Measurements from ENCODE around the gene BEX2.
"Not testable (repeated sequence)": the region's sequence is repeated elsewhere in the genome, so short reads cannot be mapped to it uniquely, and the experiment has no call there.

Gene BEX2

GRCh38 chrX:103310555-103311398, at the start of gene BEX2:
BEX2 (minus strand) TSS chrX:103310990; CDS start chrX:103309976, 1,014 bp downstream.
- peaks cover 3% of the 10 kb centered on the region for H3K4me1 Mint-ChIP-seq
- H3K27ac Mint-ChIP-seq: peak within 1 kb of the TSS; percentile 89
- H3K27me3 Mint-ChIP-seq: no peaks in the 10 kb centered on the region
- peaks cover 3% of the 10 kb centered on the region for H3K36me3 Mint-ChIP-seq
- ATAC-seq (ENCODE audit: low read depth) (peak; percentile 99), DNase-seq (ENCODE audit: low spot score in 2 of 2) (peak; percentile 68 to 74)
- no peaks in the 10 kb centered on the region for H3K9me3 Mint-ChIP-seq
- peak within 1 kb of the TSS; percentile 86 for H3K4me3 Mint-ChIP-seq

- no peak overlapping the region for H3K27ac Mint-ChIP-seq
- H3K36me3 Mint-ChIP-seq: no peaks in the 10 kb centered on the region
- H3K4me1 Mint-ChIP-seq: peaks cover 9% of the 10 kb centered on the region
- no peak for DNase-seq (ENCODE audit: low spot score in 2 of 2)
- H3K27me3 Mint-ChIP-seq: peaks cover 4% of the 10 kb centered on the region
- no peak overlapping the region for H3K4me3 Mint-ChIP-seq
- no peak for ATAC-seq (ENCODE audit: low read depth)
- no peaks in the 10 kb centered on the region for H3K9me3 Mint-ChIP-seq
Measured at GRCh38 chrX:103360092-103360491, 49.3 kb upstream of the BEX2 start.

DNA sequence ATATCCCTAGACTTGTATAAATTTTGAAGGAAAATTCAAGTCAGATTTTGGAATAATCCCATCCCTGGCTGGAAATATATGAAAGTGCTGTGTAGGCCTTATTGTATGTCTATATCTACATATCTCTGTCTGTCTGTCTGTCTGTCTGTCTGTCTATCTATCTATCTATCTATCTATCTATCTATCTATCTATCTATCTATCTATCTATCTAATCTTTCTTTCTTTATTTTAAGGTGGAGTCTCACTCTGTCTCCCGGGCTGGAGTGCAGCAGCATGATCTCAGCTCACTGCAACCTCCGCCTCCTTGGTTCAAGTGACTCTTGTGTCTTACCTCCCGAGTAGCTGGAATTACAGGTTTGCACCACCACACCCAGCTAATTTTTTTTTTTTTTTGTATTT, 48.8 kb upstream of the BEX2 start:
- not testable (repeated sequence) for H3K4me3 Mint-ChIP-seq; ATAC-seq (ENCODE audit: low read depth); H3K9me3 Mint-ChIP-seq; H3K27ac Mint-ChIP-seq; H3K4me1 Mint-ChIP-seq; H3K36me3 Mint-ChIP-seq; DNase-seq (ENCODE audit: low spot score in 2 of 2); H3K27me3 Mint-ChIP-seq

DNA sequence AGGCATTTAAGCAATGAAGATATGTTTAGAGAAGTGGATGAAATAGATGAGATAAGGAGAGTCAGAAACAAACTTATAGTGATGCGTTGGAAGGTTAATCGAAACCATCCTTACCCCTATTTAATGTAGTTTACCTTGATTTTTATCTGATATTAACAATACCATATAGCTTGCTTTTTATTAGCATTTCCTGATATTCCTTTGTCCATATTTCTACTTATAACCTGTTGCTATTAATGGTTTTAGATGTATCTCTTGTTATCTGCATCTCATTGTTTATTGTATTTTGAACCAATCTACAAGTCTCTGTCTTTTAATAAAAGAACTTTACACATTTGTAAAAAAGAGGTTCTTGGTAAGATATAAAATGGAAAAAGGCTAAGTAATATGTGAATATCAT, 47.1 kb upstream of the BEX2 start:
- Mint-ChIP-seq H3K27me3 (peaks cover 5% of the 10 kb centered on the region), H3K4me3 (no peak overlapping the region), H3K27ac (no peak overlapping the region), H3K4me1 (peaks cover 9% of the 10 kb centered on the region), H3K9me3 (no peaks in the 10 kb centered on the region), H3K36me3 (no peaks in the 10 kb centered on the region)
- DNase-seq (ENCODE audit: low spot score in 2 of 2) (no peak), ATAC-seq (ENCODE audit: low read depth) (no peak)

- no peaks in the 10 kb centered on the region for H3K36me3 Mint-ChIP-seq
- peaks cover 5% of the 10 kb centered on the region for H3K27me3 Mint-ChIP-seq
- H3K9me3 Mint-ChIP-seq: no peaks in the 10 kb centered on the region
- H3K27ac Mint-ChIP-seq: no peak overlapping the region
- DNase-seq (ENCODE audit: low spot score in 2 of 2): no peak
- peak overlapping the region; percentile 88 for H3K4me3 Mint-ChIP-seq
- H3K4me1 Mint-ChIP-seq: peaks cover 9% of the 10 kb centered on the region
- no peak for ATAC-seq (ENCODE audit: low read depth)
Measured at GRCh38 chrX:103356858-103357257, 46.1 kb upstream of the BEX2 start.

DNA sequence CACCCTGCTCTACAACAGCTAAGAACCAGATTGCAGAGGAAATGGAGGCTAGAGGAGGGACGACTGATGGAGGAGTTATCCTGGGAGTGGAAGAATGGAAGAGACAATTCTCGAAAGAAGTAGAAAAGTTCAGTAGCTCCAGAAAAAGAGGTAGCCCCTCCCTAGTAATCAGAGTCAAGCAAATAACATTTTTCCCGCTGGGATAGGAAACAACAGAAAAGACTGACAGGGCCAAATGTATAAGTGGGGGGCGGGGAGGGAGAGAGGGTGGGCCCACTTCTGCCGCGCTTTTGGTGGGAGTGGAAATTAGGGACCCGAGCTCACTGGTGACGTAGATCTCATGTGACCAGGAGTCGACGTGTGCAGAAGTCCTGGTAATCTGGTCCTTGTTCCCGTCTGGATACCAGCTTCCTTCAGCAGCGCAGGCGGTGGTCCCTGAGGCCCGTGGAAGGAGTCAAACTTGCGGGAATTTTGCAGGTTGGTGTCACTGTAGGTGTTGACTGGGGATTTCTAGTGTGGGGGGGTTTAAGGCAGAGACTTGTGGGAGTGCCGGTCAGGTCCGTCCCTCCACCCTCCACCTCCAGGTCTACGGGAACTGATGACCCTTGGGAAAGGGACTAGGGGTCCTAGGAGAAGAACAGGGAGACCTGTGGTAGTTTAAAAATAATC, 45.5 kb upstream of the BEX2 start, which contains the start of gene TCEAL9:
TSS of gene TCEAL9 (plus strand) at position 377 of the 669 bp plus-strand sequence. CDS start 1,179 bp downstream, outside the sequence.
- H3K9me3 Mint-ChIP-seq: no peaks in the 10 kb centered on the region
- ATAC-seq (ENCODE audit: low read depth) (no peak), DNase-seq (ENCODE audit: low spot score in 2 of 2) (no peak)
- peaks cover 5% of the 10 kb centered on the region for H3K27me3 Mint-ChIP-seq
- H3K4me3 Mint-ChIP-seq: peak within 1 kb of the TSS; percentile 88
- H3K4me1 Mint-ChIP-seq: peaks cover 9% of the 10 kb centered on the region
- no peak within 1 kb of the TSS for H3K27ac Mint-ChIP-seq
- no peaks in the 10 kb centered on the region for H3K36me3 Mint-ChIP-seq

DNA sequence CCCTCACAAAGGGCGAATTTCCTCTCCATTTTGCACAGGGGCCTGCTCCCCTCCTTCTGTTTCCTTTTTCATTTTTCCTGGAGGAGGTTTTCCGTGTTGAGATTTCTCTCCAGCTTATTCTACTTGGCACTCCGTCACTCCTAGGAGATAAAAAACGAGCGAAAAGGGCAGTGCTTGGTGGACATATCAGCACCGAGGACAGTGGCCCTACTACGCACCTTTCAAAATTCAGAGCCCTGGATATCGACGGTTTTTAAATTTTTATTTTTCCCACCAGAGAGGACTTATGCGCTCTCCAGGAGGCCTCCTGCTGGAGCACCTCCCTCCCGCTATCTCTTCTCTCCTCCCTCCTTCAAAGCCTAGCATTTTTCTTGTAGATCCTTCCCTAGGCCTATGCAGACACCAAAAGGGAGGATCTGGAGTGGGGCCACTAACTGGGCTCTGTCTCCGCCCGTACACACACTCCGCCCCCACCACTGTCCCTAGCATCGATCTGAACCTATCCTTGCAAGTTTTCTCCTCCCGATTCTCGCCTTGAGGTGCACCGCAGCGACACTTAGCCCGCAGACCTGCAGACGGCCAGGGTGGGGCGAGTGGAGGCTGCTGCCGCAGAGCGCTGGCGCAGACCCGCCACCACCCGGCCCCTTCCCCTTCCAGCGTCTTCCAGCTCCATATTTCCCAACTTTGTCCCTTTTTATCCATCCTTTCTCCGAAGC, 37.0 kb upstream of the BEX2 start:
- ATAC-seq (ENCODE audit: low read depth) (no peak), DNase-seq (ENCODE audit: low spot score in 2 of 2) (no peak)
- no peak overlapping the region for H3K27ac Mint-ChIP-seq
- peaks cover 2% of the 10 kb centered on the region for H3K4me1 Mint-ChIP-seq
- H3K36me3 Mint-ChIP-seq: no peaks in the 10 kb centered on the region
- H3K27me3 Mint-ChIP-seq: peaks cover 3% of the 10 kb centered on the region
- no peaks in the 10 kb centered on the region for H3K9me3 Mint-ChIP-seq
- H3K4me3 Mint-ChIP-seq: no peak overlapping the region

DNA sequence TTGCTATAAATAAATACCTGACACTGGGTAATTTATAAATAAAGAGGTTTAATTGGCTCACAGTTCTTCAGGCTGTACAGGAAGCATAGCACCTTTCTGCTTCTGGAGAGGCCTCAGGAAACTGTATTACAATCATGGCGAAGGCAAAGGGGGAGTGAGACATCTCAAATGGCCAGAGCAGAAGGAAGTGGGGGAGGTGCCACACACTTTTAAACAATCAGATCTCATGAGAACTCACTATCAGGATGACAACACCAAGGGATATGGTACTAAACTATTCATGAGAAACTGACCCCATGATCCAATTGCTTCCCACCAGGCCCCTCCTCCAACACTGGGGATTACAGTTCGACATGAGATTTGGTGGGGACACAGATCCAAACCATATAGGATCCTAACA, 33.8 kb upstream of the BEX2 start:
- no peaks in the 10 kb centered on the region for H3K9me3 Mint-ChIP-seq
- peaks cover 2% of the 10 kb centered on the region for H3K4me1 Mint-ChIP-seq
- DNase-seq (ENCODE audit: low spot score in 2 of 2): no peak
- H3K27me3 Mint-ChIP-seq: peaks cover 3% of the 10 kb centered on the region
- no peak for ATAC-seq (ENCODE audit: low read depth)
- H3K27ac Mint-ChIP-seq: no peak overlapping the region
- H3K4me3 Mint-ChIP-seq: no peak overlapping the region
- no peaks in the 10 kb centered on the region for H3K36me3 Mint-ChIP-seq

- Mint-ChIP-seq H3K4me1 (peaks cover 2% of the 10 kb centered on the region), H3K4me3 (no peak overlapping the region), H3K27ac (no peak overlapping the region), H3K9me3 (no peaks in the 10 kb centered on the region), H3K27me3 (peaks cover under 1% of the 10 kb centered on the region), H3K36me3 (no peaks in the 10 kb centered on the region)
- DNase-seq (ENCODE audit: low spot score in 2 of 2) (peak in 1 of 2 donors; percentile 10), ATAC-seq (ENCODE audit: low read depth) (no peak)
Measured at GRCh38 chrX:103343105-103343504, 32.3 kb upstream of the BEX2 start.

GRCh38 chrX:103338663-103339062, 27.9 kb upstream of the BEX2 start:
- DNase-seq (ENCODE audit: low spot score in 2 of 2) (no peak), ATAC-seq (ENCODE audit: low read depth) (no peak)
- no peak overlapping the region for H3K4me3 Mint-ChIP-seq
- no peak overlapping the region for H3K27ac Mint-ChIP-seq
- H3K27me3 Mint-ChIP-seq: no peaks in the 10 kb centered on the region
- H3K36me3 Mint-ChIP-seq: no peaks in the 10 kb centered on the region
- peaks cover 2% of the 10 kb centered on the region for H3K4me1 Mint-ChIP-seq
- no peaks in the 10 kb centered on the region for H3K9me3 Mint-ChIP-seq

GRCh38 chrX:103330681-103331288, 20.0 kb upstream of the BEX2 start:
- no peaks in the 10 kb centered on the region for H3K27me3 Mint-ChIP-seq
- no peak overlapping the region for H3K4me3 Mint-ChIP-seq
- DNase-seq (ENCODE audit: low spot score in 2 of 2) (no peak), ATAC-seq (ENCODE audit: low read depth) (no peak)
- no peak overlapping the region for H3K27ac Mint-ChIP-seq
- no peaks in the 10 kb centered on the region for H3K9me3 Mint-ChIP-seq
- no peaks in the 10 kb centered on the region for H3K4me1 Mint-ChIP-seq
- H3K36me3 Mint-ChIP-seq: no peaks in the 10 kb centered on the region

DNA sequence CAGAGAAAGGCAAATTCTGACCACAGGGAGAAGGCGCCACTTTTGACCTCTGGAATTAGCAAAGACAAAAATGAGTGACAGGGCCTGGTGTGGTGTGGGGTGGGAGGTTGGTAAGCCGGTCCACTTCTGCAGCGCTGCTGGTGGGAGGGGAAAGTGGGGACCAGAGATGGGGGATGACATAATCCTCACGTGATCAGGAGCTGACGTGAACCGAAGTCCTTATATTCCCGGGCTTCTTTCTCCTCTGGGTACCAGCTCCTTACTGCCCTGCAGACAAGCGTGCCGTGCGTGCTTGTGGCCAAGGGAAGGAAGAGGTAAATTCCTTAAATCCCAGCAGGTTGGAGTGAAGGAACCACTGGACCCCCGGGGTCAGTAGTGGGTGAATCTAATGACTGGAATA, 19.2 kb upstream of the BEX2 start, which contains the start of gene TCEAL7:
TSS of gene TCEAL7 (plus strand) at position 249 of the 400 bp plus-strand sequence. CDS start 1,165 bp downstream, outside the sequence.
- Mint-ChIP-seq H3K27me3 (no peaks in the 10 kb centered on the region), H3K27ac (no peak within 1 kb of the TSS), H3K9me3 (no peaks in the 10 kb centered on the region), H3K4me3 (no peak within 1 kb of the TSS), H3K4me1 (no peaks in the 10 kb centered on the region), H3K36me3 (no peaks in the 10 kb centered on the region)
- ATAC-seq (ENCODE audit: low read depth): no peak
- DNase-seq (ENCODE audit: low spot score in 2 of 2): no peak

DNA sequence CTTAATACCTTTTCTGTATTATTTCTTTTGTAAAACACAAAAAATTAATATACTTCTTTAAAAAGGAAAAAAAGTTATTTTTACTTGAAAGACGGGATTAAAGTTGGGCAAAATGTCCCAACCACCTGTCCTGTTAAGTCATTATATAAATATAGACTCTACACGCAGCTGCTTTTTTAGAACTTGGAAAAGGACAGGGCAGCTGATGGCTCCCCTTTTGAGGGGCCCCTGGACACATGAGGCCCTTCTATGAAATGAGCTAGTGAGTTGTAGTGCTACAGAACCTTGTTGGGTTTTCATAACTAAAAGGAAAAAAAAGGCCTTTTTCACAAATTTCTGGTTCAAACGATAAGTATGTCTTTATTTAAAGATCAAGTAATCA, 600 bp upstream of the BEX2 start:
- peak overlapping the region; percentile 89 for H3K27ac Mint-ChIP-seq
- DNase-seq (ENCODE audit: low spot score in 2 of 2) (no peak), ATAC-seq (ENCODE audit: low read depth) (no peak)
- H3K4me3 Mint-ChIP-seq: peak overlapping the region; percentile 86
- no peaks in the 10 kb centered on the region for H3K9me3 Mint-ChIP-seq
- H3K36me3 Mint-ChIP-seq: peaks cover 3% of the 10 kb centered on the region
- H3K4me1 Mint-ChIP-seq: peaks cover 3% of the 10 kb centered on the region
- no peaks in the 10 kb centered on the region for H3K27me3 Mint-ChIP-seq
